Spleen (tissue), 11 donors: ENCODE results near the gene DMD. TPM values are rescaled to one million over a fixed set of nuclear protein-coding genes. Genes with fewer than 3 reads are reported as not detected.

ENCODE experiments used
- DNase-seq: peaks from one replicate; pipeline ENCODE4 v3.0.0-alpha.2; 2020
- H3K27ac ChIP-seq, 8 donors: fragments of 200-600 bp; sonication (generic) in 7 of 8; 1 replicate in 4 of 8; 2 replicates in 4 of 8; pipeline versions ENCODE4 v1.5.0 to v1.8.0; 2016 to 2021; ENCODE audit warnings: inconsistent platforms in 4 of 8, mild to moderate bottlenecking in 4 of 8, moderate library complexity in 1 of 8
- H3K27me3 ChIP-seq, 7 donors: fragments of 200-600 bp; sonication (generic) in 6 of 7; replicated peaks in 1 of 7; 1 replicate in 4 of 7; 2 replicates in 3 of 7; pipeline versions ENCODE4 v1.5.0 to v1.8.0; 2016 to 2021; ENCODE audit warnings: inconsistent platforms in 3 of 7, mild to moderate bottlenecking in 1 of 7
- H3K36me3 ChIP-seq, 6 donors: fragments of 200-600 bp; sonication (generic) in 5 of 6; 1 replicate in 4 of 6; 2 replicates in 2 of 6; pipeline versions ENCODE4 v1.5.0 to v1.8.0; 2016 to 2021; ENCODE audit warnings: inconsistent platforms in 2 of 6
- H3K4me1 ChIP-seq, 6 donors: fragments of 200-600 bp; sonication (generic) in 5 of 6; 1 replicate in 3 of 6; 2 replicates in 3 of 6; pipeline versions ENCODE4 v1.5.0 to v1.8.0; 2016 to 2021; ENCODE audit warnings: inconsistent platforms in 3 of 6
- H3K4me3 ChIP-seq, 8 donors: fragments of 200-600 bp; sonication (generic) in 7 of 8; 1 replicate in 4 of 8; 2 replicates in 4 of 8; pipeline versions ENCODE4 v1.5.0 to v1.8.0; 2016 to 2021; ENCODE audit warnings: inconsistent platforms in 4 of 8, mild to moderate bottlenecking in 4 of 8, moderate library complexity in 2 of 8
- H3K9me3 ChIP-seq, 8 donors: fragments of 200-600 bp; sonication (generic) in 7 of 8; 1 replicate in 4 of 8; 2 replicates in 4 of 8; pipeline versions ENCODE4 v1.5.0 to v1.8.0; 2016 to 2021; ENCODE audit warnings: inconsistent platforms in 4 of 8
- CTCF ChIP-seq, 11 experiments: fragments of 200-600 bp in 7 of 11; fragments of 450-650 bp in 4 of 11; sonication (generic) in 4 of 11; IDR thresholded peaks in 8 of 11; conservative IDR thresholded peaks in 3 of 11; 1 replicate in 7 of 11; 2 replicates in 4 of 11; pipeline versions ENCODE4 v1.4.0 to v1.8.0; 2016 to 2021; ENCODE audit warnings: antibody characterized with exemption in 11 of 11, inconsistent platforms in 4 of 11, mild to moderate bottlenecking in 1 of 11
- POLR2A ChIP-seq, 3 donors: fragments of 450-650 bp; IDR thresholded peaks; one replicate each; pipeline ENCODE4 v1.5.1; 2017; ENCODE audit warnings: antibody characterized with exemption in 3 of 3, mild to moderate bottlenecking in 1 of 3
- POLR2AphosphoS5 ChIP-seq, 3 donors: sonication (generic); formaldehyde crosslinking; IDR thresholded peaks; one replicate each; pipeline ENCODE4 v1.5.1; 2017; ENCODE audit warnings: antibody characterized with exemption in 3 of 3
- WGBS, 5 donors: extraction: QIAGEN DNeasy Blood & Tissue Kit in 3 of 5; methylation state at CpG; one replicate each; pipeline versions ENCODE4 v1.1.5 to v1.1.7; 2013 to 2018; 5-methylcytosine and 5-hydroxymethylcytosine counted together
- intact Hi-C: fragments of 100-400 bp; cut with DNase I; formaldehyde crosslinking; loops from one replicate; pipeline ENCODE4 v1.15.0; 2023; ENCODE audit warnings: low total_unique reads
- polyA plus RNA-seq, 3 donors: library from polyadenylated mRNA; stranded (reverse); fragments of 200-250 nt; gene quantifications; one replicate each; pipeline ENCODE4 v1.2.1, GENCODE V29; 2013
- total RNA-seq, 7 donors: library from RNA; depleted of rRNA in 3 of 7; stranded (reverse); fragments of >200 nt in 3 of 7; fragmentation: NEBNext Ultra II Directional in 4 of 7; extraction: Animal tissue kit (Norgen Biotek cat#: 25700) in 4 of 7; gene quantifications; one replicate each; pipeline versions ENCODE4 v1.1.0 to v1.2.1, GENCODE V29; 2016 to 2021
- donor health status: healthy with polysubstance abuse.
- donor health status: DM: no; HTN: no; CAD: no; lungs with moderate emphysema.
- donor health status: DM: no; HTN: no; CAD: no.
- donor health status: Bipolar disorder and iron deficiency.
- donor health status: healthy.
- donor health status: DM: no; HTN: no; CAD: no.
- donor health status: DM: yes; HTN: yes; CAD: no.

Gene DMD
- total and polyA plus RNA-seq, 10 donors: 1.3 to 11.3 (median 4.4) TPM

GRCh38 chrX:31112226-31112999 lies 2098.9 kb downstream of the DMD start:
- DNase-seq: no peak
- TF ChIP-seq POLR2AphosphoS5 (IDR thresholded peaks at IDR 0.05): no peak
- intact Hi-C loops: no loop called here

GRCh38 chrX:31110657-31111056 lies 2100.7 kb downstream of the DMD start:
- WGBS, 5 donors: 88 to 99% (median 94%) methylated on average over 6 of the region's 6 CpGs
- H3K9me3 ChIP-seq: no peaks in the 10 kb centered on the region
- no peak overlapping the region for H3K4me3 ChIP-seq
- no peaks in the 10 kb centered on the region for H3K4me1 ChIP-seq
- no peak overlapping the region for H3K27ac ChIP-seq
- H3K36me3 ChIP-seq: no peaks in the 10 kb centered on the region
- no peak for DNase-seq
- intact Hi-C loops: no loop called here
- TF ChIP-seq POLR2A (IDR thresholded peaks at IDR 0.05): no peak
- TF ChIP-seq CTCF (IDR thresholded peaks at IDR 0.05 in 8 of 11, conservative IDR thresholded peaks at IDR 0.05 in 3 of 11): no peak
- no peak for TF ChIP-seq POLR2AphosphoS5 (IDR thresholded peaks at IDR 0.05)
- H3K27me3 ChIP-seq: no peaks in the 10 kb centered on the region

More at GRCh38 chrX:31112226-31112999, 2098.9 kb downstream of the DMD start:
- Histone ChIP-seq H3K27ac (no peak overlapping the region), H3K27me3 (no peaks in the 10 kb centered on the region), H3K9me3 (no peaks in the 10 kb centered on the region), H3K4me3 (no peak overlapping the region), H3K36me3 (no peaks in the 10 kb centered on the region), H3K4me1 (no peaks in the 10 kb centered on the region)
- 60 to 75% (median 69%) methylated on average over 5 of the region's 5 CpGs for WGBS, 5 donors

- Histone ChIP-seq H3K9me3 (no peaks in the 10 kb centered on the region), H3K36me3 (no peaks in the 10 kb centered on the region), H3K27ac (no peak overlapping the region), H3K27me3 (no peaks in the 10 kb centered on the region), H3K4me3 (no peak overlapping the region), H3K4me1 (no peaks in the 10 kb centered on the region)
- intact Hi-C loops: no loop called here
- 15 to 51% (median 39%) methylated on average over 2 of the region's 2 CpGs for WGBS, 5 donors
- no peak for TF ChIP-seq POLR2A (IDR thresholded peaks at IDR 0.05)
- TF ChIP-seq POLR2AphosphoS5 (IDR thresholded peaks at IDR 0.05): no peak
- TF ChIP-seq CTCF (IDR thresholded peaks at IDR 0.05 in 8 of 11, conservative IDR thresholded peaks at IDR 0.05 in 3 of 11): no peak
- DNase-seq: no peak
These were observed 2111.7 kb downstream of the DMD start for GRCh38 chrX:31099536-31100090.

GRCh38 chrX:31098079-31098478 lies 2113.3 kb downstream of the DMD start:
- H3K4me3 ChIP-seq: no peak overlapping the region
- peaks cover 0 to 6% (median 0%) of the 10 kb centered on the region in 8 donors for H3K9me3 ChIP-seq
- WGBS, 5 donors: 58 to 74% (median 70%) methylated on average over 3 of the region's 3 CpGs
- H3K27me3 ChIP-seq: no peaks in the 10 kb centered on the region
- no peaks in the 10 kb centered on the region for H3K4me1 ChIP-seq
- intact Hi-C loops: no loop called here
- no peak overlapping the region for H3K27ac ChIP-seq
- no peak for DNase-seq
- TF ChIP-seq POLR2AphosphoS5 (IDR thresholded peaks at IDR 0.05) (no peak), CTCF (IDR thresholded peaks at IDR 0.05 in 8 of 11, conservative IDR thresholded peaks at IDR 0.05 in 3 of 11) (no peak), POLR2A (IDR thresholded peaks at IDR 0.05) (no peak)
- H3K36me3 ChIP-seq: no peaks in the 10 kb centered on the region
